H9 (cell line): Measurements from ENCODE around the gene WSB1. TPM values are rescaled to one million over a fixed set of nuclear protein-coding genes. Genes with fewer than 3 reads are reported as not detected.

Source experiments
- DNase-seq: peaks from one replicate; pipeline ENCODE4 v3.0.0-alpha.2; 2017
- H2AFZ ChIP-seq: one replicate; pipeline ENCODE4 v1.6.1; 2013; ENCODE audit warnings: mild to moderate bottlenecking, low read length, control low read depth, moderate library complexity
- H2AK5ac ChIP-seq: 2 replicates; pipeline ENCODE4 v1.6.1; 2013; ENCODE audit warnings: low read length, control low read depth, mixed read lengths; ENCODE audit not compliant: insufficient read length
- H2BK120ac ChIP-seq: one replicate; pipeline ENCODE4 v1.6.1; 2013; ENCODE audit warnings: low read depth, mild to moderate bottlenecking, low read length, control low read depth, inconsistent platforms; ENCODE audit not compliant: poor library complexity, severe bottlenecking
- H2BK12ac ChIP-seq: 2 replicates; pipeline ENCODE4 v1.6.1; 2013; ENCODE audit warnings: low read length, control low read depth, mixed read lengths, low read depth; ENCODE audit not compliant: insufficient read length
- H2BK15ac ChIP-seq: 2 replicates; pipeline ENCODE4 v1.6.1; 2013; ENCODE audit warnings: low read depth, low read length, control low read depth
- H2BK20ac ChIP-seq: one replicate; pipeline ENCODE4 v1.6.1; 2013; ENCODE audit warnings: low read depth, mild to moderate bottlenecking, low read length, control low read depth, inconsistent platforms; ENCODE audit not compliant: poor library complexity, severe bottlenecking
- H2BK5ac ChIP-seq: 2 replicates; pipeline ENCODE4 v1.6.1; 2013; ENCODE audit warnings: low read length, control low read depth, mixed read lengths; ENCODE audit not compliant: insufficient read length
- H3K14ac ChIP-seq: 2 replicates; pipeline ENCODE4 v1.6.1; 2013; ENCODE audit warnings: low read length, control low read depth; ENCODE audit not compliant: insufficient read depth
- H3K18ac ChIP-seq: 2 replicates; pipeline ENCODE4 v1.6.1; 2013; ENCODE audit warnings: low read depth, mild to moderate bottlenecking, mixed read lengths, low read length, control low read depth; ENCODE audit not compliant: insufficient read length
- H3K23ac ChIP-seq: 2 replicates; pipeline ENCODE4 v1.6.1; 2013; ENCODE audit warnings: low read length, control low read depth, mixed read lengths, low read depth; ENCODE audit not compliant: insufficient read length
- H3K23me2 ChIP-seq: 2 replicates; pipeline ENCODE4 v1.6.1; 2013; ENCODE audit warnings: low read depth, mild to moderate bottlenecking, mixed read lengths, low read length, control low read depth; ENCODE audit not compliant: insufficient read length, poor library complexity, severe bottlenecking
- H3K27ac ChIP-seq: 2 replicates; pipeline ENCODE4 v1.5.1; 2013; ENCODE audit warnings: low read length, control low read depth, mixed read lengths, low read depth; ENCODE audit not compliant: insufficient read length
- H3K27me3 ChIP-seq: 2 replicates; pipeline ENCODE4 v1.6.1; 2013; ENCODE audit warnings: low read length, control low read depth, inconsistent platforms; ENCODE audit not compliant: insufficient read depth
- H3K4ac ChIP-seq: 2 replicates; pipeline ENCODE4 v1.6.1; 2013; ENCODE audit warnings: low read depth, mild to moderate bottlenecking, control low read depth, inconsistent platforms, low read length, moderate library complexity
- H3K4me1 ChIP-seq: 2 replicates; pipeline ENCODE4 v1.6.1; 2013; ENCODE audit warnings: low read length, control low read depth, inconsistent platforms; ENCODE audit not compliant: insufficient read depth
- H3K4me2 ChIP-seq: 2 replicates; pipeline ENCODE4 v1.6.1; 2013; ENCODE audit warnings: low read length, control low read depth, mixed read lengths; ENCODE audit not compliant: insufficient read length, insufficient read depth
- H3K56ac ChIP-seq: 2 replicates; pipeline ENCODE4 v1.6.1; 2013; ENCODE audit warnings: low read depth, mild to moderate bottlenecking, mixed read lengths, low read length, control low read depth; ENCODE audit not compliant: insufficient read length
- H3K79me1 ChIP-seq: 2 replicates; pipeline ENCODE4 v1.6.1; 2013; ENCODE audit warnings: low read depth, mild to moderate bottlenecking, moderate library complexity, low read length, control low read depth, inconsistent platforms; ENCODE audit not compliant: insufficient read depth, poor library complexity, severe bottlenecking
- H3K79me2 ChIP-seq: 2 replicates; pipeline ENCODE4 v1.6.1; 2013; ENCODE audit warnings: low read length, control low read depth, inconsistent platforms; ENCODE audit not compliant: insufficient read depth
- H3K9ac ChIP-seq: 2 replicates; pipeline ENCODE4 v1.6.1; 2013; ENCODE audit warnings: low read length, control low read depth, mixed read lengths; ENCODE audit not compliant: insufficient read length; ENCODE audit errors: extremely low read depth
- H3K9me3 ChIP-seq: one replicate; pipeline ENCODE4 v1.6.1; 2013; ENCODE audit warnings: low read depth, low read length, inconsistent platforms; ENCODE audit not compliant: control insufficient read depth
- H3T11ph ChIP-seq: one replicate; pipeline ENCODE4 v1.6.1; 2013; ENCODE audit warnings: mild to moderate bottlenecking, low read length, control low read depth, inconsistent platforms
- H4K20me1 ChIP-seq: one replicate; pipeline ENCODE4 v1.6.1; 2013; ENCODE audit not compliant: control insufficient read depth, insufficient read length, insufficient read depth
- H4K5ac ChIP-seq: 2 replicates; pipeline ENCODE4 v1.6.1; 2013; ENCODE audit warnings: low read depth, mild to moderate bottlenecking, mixed read lengths, low read length, control low read depth; ENCODE audit not compliant: insufficient read length
- H4K8ac ChIP-seq: replicated peaks from 2 replicates; pipeline ENCODE4 v1.6.1; 2013; ENCODE audit warnings: low read length, control low read depth, mixed read lengths, low read depth; ENCODE audit not compliant: insufficient read length
- H4K91ac ChIP-seq: 2 replicates; pipeline ENCODE4 v1.6.1; 2013; ENCODE audit warnings: low read depth, mild to moderate bottlenecking, moderate library complexity, mixed read lengths, low read length, control low read depth; ENCODE audit not compliant: insufficient read length
- H3K27ac Mint-ChIP-seq, 3 experiments: 2 replicates in 2 of 3; 3 replicates in 1 of 3; pipeline ENCODE4 v1.8.0; 2020 to 2021; ENCODE audit warnings: mixed read lengths in 3 of 3, mild to moderate bottlenecking in 1 of 3, moderate library complexity in 1 of 3
- H3K27me3 Mint-ChIP-seq: 2 replicates; pipeline ENCODE4 v1.8.0; 2021; ENCODE audit warnings: low read depth, mild to moderate bottlenecking, moderate library complexity, mixed read lengths
- H3K36me3 Mint-ChIP-seq, 3 experiments: 2 replicates in 2 of 3; 3 replicates in 1 of 3; pipeline ENCODE4 v1.8.0; 2020 to 2021; ENCODE audit warnings: low read depth in 3 of 3, mixed read lengths in 3 of 3; ENCODE audit not compliant: insufficient read depth in 1 of 3
- H3K4me1 Mint-ChIP-seq, 2 experiments: 2 replicates each; pipeline ENCODE4 v1.8.0; 2020; ENCODE audit warnings: mixed read lengths in 2 of 2
- H3K4me3 Mint-ChIP-seq, 2 experiments: 2 replicates in 1 of 2; 3 replicates in 1 of 2; pipeline ENCODE4 v1.8.0; 2020 to 2021; ENCODE audit warnings: mild to moderate bottlenecking in 2 of 2, mixed read lengths in 2 of 2, moderate library complexity in 1 of 2
- H3K9me3 Mint-ChIP-seq, 2 experiments: 2 replicates in 1 of 2; 3 replicates in 1 of 2; pipeline ENCODE4 v1.8.0; 2020; ENCODE audit warnings: mild to moderate bottlenecking in 2 of 2, mixed read lengths in 2 of 2, moderate library complexity in 1 of 2
- CTCF ChIP-seq: fragments of 200-600 bp; sonication (generic); conservative IDR thresholded peaks from 3 replicates; pipeline ENCODE4 v1.8.0; 2021; ENCODE audit warnings: antibody characterized with exemption, mild to moderate bottlenecking
- WGBS: extraction: QIAGEN DNeasy Blood & Tissue Kit; methylation state at CpG from one replicate; pipeline ENCODE4 v1.1.7; 2013; ENCODE audit warnings: missing lambda C conversion rate, low lambda C conversion rate, mixed read lengths; ENCODE audit not compliant: insufficient read length; ENCODE audit errors: extremely low coverage; 5-methylcytosine and 5-hydroxymethylcytosine counted together
- total RNA-seq: library from RNA; stranded (reverse); gene quantifications from 2 replicates; pipeline ENCODE4 v1.2.1, GENCODE V29; 2021

Gene WSB1
- total RNA-seq, 1 experiment from 2014 or later, result 187 TPM

DNA sequence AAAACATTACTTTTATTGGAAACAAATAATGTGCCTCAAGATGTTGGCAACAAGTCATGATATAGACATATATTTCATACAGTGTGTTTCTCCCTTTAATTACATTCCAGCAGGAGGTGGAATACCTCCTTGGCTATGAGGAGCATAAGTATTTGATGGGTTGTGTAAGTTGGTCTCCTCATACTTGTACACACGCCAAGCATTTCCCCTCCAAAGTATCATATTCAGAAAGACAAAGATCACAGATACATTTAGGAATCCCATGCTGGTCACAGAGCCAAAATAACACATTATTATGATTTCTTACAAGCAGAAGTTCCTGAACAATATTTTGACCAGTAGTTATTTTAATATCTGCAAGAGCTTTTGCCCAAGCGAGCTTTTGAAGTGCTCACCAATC lies 57.8 kb downstream of the WSB1 start:
- Mint-ChIP-seq H3K4me1 (peaks cover 14 to 22% of the 10 kb centered on the region in 2 experiments), H3K27me3 (peaks cover 6% of the 10 kb centered on the region), H3K36me3 (peaks cover 1 to 13% (median 2%) of the 10 kb centered on the region in 3 experiments; a peak in 3 of 7 replicates), H3K9me3 (no peaks in the 10 kb centered on the region; a peak in 2 of 5 replicates), H3K27ac (no peak overlapping the region), H3K4me3 (peak overlapping the region in 1 of 2 experiments; percentile 41; a peak in 1 of 5 replicates)
- Histone ChIP-seq H3K18ac (no peak overlapping the region), H3K27ac (no peak overlapping the region), H3K4me2 (no peak overlapping the region), H3K9me3 (no peaks in the 10 kb centered on the region), H3K14ac (no peak overlapping the region), H2BK20ac (no peak overlapping the region), H3K27me3 (no peaks in the 10 kb centered on the region), H4K91ac (no peak overlapping the region), H3K23me2 (peaks cover 8% of the 10 kb centered on the region), H3K9ac (no peak overlapping the region), H3K79me2 (no peaks in the 10 kb centered on the region), H4K8ac (no peak overlapping the region), H3K79me1 (no peaks in the 10 kb centered on the region), H2BK5ac (no peak overlapping the region), H2BK12ac (no peak overlapping the region), H2BK15ac (no peak overlapping the region), H2AFZ (no peak overlapping the region), H3K4ac (no peak overlapping the region), H4K20me1 (no peaks in the 10 kb centered on the region), H3T11ph (no peak overlapping the region), H2AK5ac (no peak overlapping the region), H4K5ac (no peak overlapping the region), H2BK120ac (no peak overlapping the region), H3K23ac (no peak overlapping the region), H3K4me1 (no peaks in the 10 kb centered on the region), H3K56ac (no peak overlapping the region)
- TF ChIP-seq CTCF, result no peak
- WGBS, result no CpG with 5 or more reads among the region's 2 CpGs
- DNase-seq, result no peak
